IMR-90 (cell line): ENCODE data around the gene SLC39A11.

Experiments
- CEBPB ChIP-seq: IDR thresholded peaks from 2 replicates; pipeline ENCODE4 v1.6.1; 2012; ENCODE audit warnings: low read depth, low read length, improper control_type of control experiment
- CHD1 ChIP-seq: IDR thresholded peaks from 2 replicates; pipeline ENCODE4 v1.6.1; 2012; ENCODE audit warnings: low read depth, low read length, improper control_type of control experiment
- CTCF ChIP-seq: conservative IDR thresholded peaks from 2 replicates; pipeline ENCODE4 v1.5.1; 2012; ENCODE audit warnings: mild to moderate bottlenecking, low read depth, low read length, improper control_type of control experiment
- MXI1 ChIP-seq: IDR thresholded peaks from 2 replicates; pipeline ENCODE4 v1.6.1; 2012; ENCODE audit warnings: low read depth, mild to moderate bottlenecking, low read length, moderate library complexity, borderline replicate concordance
- NFE2L2 ChIP-seq: fragments of 150-350 bp; IDR thresholded peaks from 2 replicates; pipeline ENCODE4 v1.6.1; 2016; ENCODE audit warnings: low read depth, mild to moderate bottlenecking, low read length
- POLR2A ChIP-seq: IDR thresholded peaks from 2 replicates; pipeline ENCODE4 v1.6.1; 2012; ENCODE audit warnings: mild to moderate bottlenecking, low read depth, low read length
- RCOR1 ChIP-seq: IDR thresholded peaks from 2 replicates; pipeline ENCODE4 v1.6.1; 2012; ENCODE audit warnings: mild to moderate bottlenecking, low read length, improper control_type of control experiment; ENCODE audit not compliant: insufficient replicate concordance

- no peak for TF ChIP-seq CTCF
- TF ChIP-seq CEBPB = no peak
- no peak for TF ChIP-seq POLR2A
- no peak for TF ChIP-seq RCOR1
- no peak for TF ChIP-seq CHD1
- TF ChIP-seq NFE2L2 = no peak
- TF ChIP-seq MXI1 = no peak
These were observed 238.8 kb downstream of the SLC39A11 start for GRCh38 chr17:72853440-72854415.
